IPS DF 6.9 (cell line): ENCODE measurements around the gene RPL14.
A peak's percentile ranks its signal among the peaks of the same experiment; 100 is the strongest.
"Not testable (repeated sequence)": the region's sequence is repeated elsewhere in the genome, so short reads cannot be mapped to it uniquely, and the experiment has no call there.

ENCODE experiments used
- DNase-seq: peaks from one replicate; pipeline ENCODE4 v3.0.0-alpha.2; 2013; ENCODE audit warnings: low read depth, low spot score
- H3K27ac ChIP-seq: one replicate; pipeline ENCODE4 v1.5.1; 2013; ENCODE audit warnings: low read length, control low read depth
- H3K27me3 ChIP-seq: 2 replicates; pipeline ENCODE4 v1.6.1; 2013; ENCODE audit warnings: mild to moderate bottlenecking, low read length; ENCODE audit not compliant: control insufficient read depth, insufficient read depth
- H3K36me3 ChIP-seq: 2 replicates; pipeline ENCODE4 v1.6.1; 2013; ENCODE audit warnings: low read length; ENCODE audit not compliant: control insufficient read depth, insufficient read depth
- H3K4me1 ChIP-seq: 2 replicates; pipeline ENCODE4 v1.6.1; 2013; ENCODE audit warnings: low read length; ENCODE audit not compliant: control insufficient read depth, insufficient read depth
- H3K4me3 ChIP-seq: 2 replicates; pipeline ENCODE4 v1.5.1; 2013; ENCODE audit warnings: mild to moderate bottlenecking, low read length
- H3K9me3 ChIP-seq: 2 replicates; pipeline ENCODE4 v1.6.1; 2013; ENCODE audit warnings: low read length, inconsistent platforms; ENCODE audit not compliant: control insufficient read depth, insufficient read depth
- WGBS: extraction: QIAGEN DNeasy Blood & Tissue Kit; methylation state at CpG from one replicate; pipeline ENCODE4 v1.1.7; 2013; ENCODE audit warnings: mixed read lengths, missing lambda C conversion rate; ENCODE audit not compliant: insufficient read length, insufficient coverage; 5-methylcytosine and 5-hydroxymethylcytosine counted together

RPL14 gene

GRCh38 chr3:40450438-40450837 lies 6.7 kb upstream of the RPL14 start:
- no peaks in the 10 kb centered on the region for H3K27me3 ChIP-seq
- H3K27ac ChIP-seq = no peak overlapping the region
- no CpG with 5 or more reads among the region's 2 CpGs for WGBS
- H3K4me1 ChIP-seq = no peaks in the 10 kb centered on the region
- no peak for DNase-seq
- H3K9me3 ChIP-seq = no peaks in the 10 kb centered on the region
- no peak overlapping the region for H3K4me3 ChIP-seq
- no peaks in the 10 kb centered on the region for H3K36me3 ChIP-seq

GRCh38 chr3:40451551-40451950 lies 5.6 kb upstream of the RPL14 start:
- Histone ChIP-seq H3K4me3 (no peak overlapping the region), H3K27me3 (no peaks in the 10 kb centered on the region), H3K4me1 (no peaks in the 10 kb centered on the region), H3K36me3 (no peaks in the 10 kb centered on the region), H3K27ac (no peak overlapping the region), H3K9me3 (no peaks in the 10 kb centered on the region)
- no peak for DNase-seq

DNA sequence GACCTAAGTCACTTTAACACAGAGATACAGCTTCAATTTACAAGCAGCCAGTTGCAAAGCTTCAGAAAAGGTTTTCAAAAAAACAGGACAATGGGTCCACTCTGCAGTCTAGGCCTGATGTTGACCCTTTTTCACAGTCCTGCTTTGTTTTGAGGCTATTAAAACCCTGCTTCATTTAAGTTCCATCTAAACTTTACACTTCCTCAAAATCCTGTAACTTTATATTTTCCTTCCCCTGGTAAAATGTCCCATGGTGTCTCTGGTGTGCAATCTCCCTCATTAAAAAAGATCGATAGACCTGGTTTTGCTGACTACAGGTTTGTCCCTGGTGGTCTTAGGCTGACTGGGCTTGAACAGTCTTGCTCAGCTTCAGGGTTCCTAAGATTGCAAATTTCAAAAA lies 5.1 kb upstream of the RPL14 start:
- Histone ChIP-seq H3K36me3 (no peaks in the 10 kb centered on the region), H3K9me3 (no peaks in the 10 kb centered on the region), H3K27ac (no peak overlapping the region), H3K4me1 (no peaks in the 10 kb centered on the region), H3K27me3 (no peaks in the 10 kb centered on the region), H3K4me3 (no peak overlapping the region; the same call in 1 of the 2 replicates)
- WGBS = no CpG with 5 or more reads among the region's 1 CpG
- no peak for DNase-seq

GRCh38 chr3:40452562-40452875 lies 4.6 kb upstream of the RPL14 start:
- WGBS = no CpG with 5 or more reads among the region's 7 CpGs
- DNase-seq = no peak
- H3K36me3 ChIP-seq = no peaks in the 10 kb centered on the region
- no peaks in the 10 kb centered on the region for H3K9me3 ChIP-seq
- no peaks in the 10 kb centered on the region for H3K27me3 ChIP-seq
- H3K4me1 ChIP-seq = no peaks in the 10 kb centered on the region
- H3K4me3 ChIP-seq = peak overlapping the region; percentile 42; the same call in 1 of the 2 replicates
- H3K27ac ChIP-seq = no peak overlapping the region

GRCh38 chr3:40452876-40453730 lies 4.0 kb upstream of the RPL14 start:
- H3K4me1 ChIP-seq = no peaks in the 10 kb centered on the region
- H3K36me3 ChIP-seq = no peaks in the 10 kb centered on the region; the same call in 1 of the 2 replicates
- DNase-seq = peak; percentile 97
- peak overlapping the region; percentile 46; the same call in 1 of the 2 replicates for H3K4me3 ChIP-seq
- WGBS = no CpG with 5 or more reads among the region's 41 CpGs
- no peak overlapping the region for H3K27ac ChIP-seq
- no peaks in the 10 kb centered on the region for H3K27me3 ChIP-seq
- no peaks in the 10 kb centered on the region for H3K9me3 ChIP-seq

GRCh38 chr3:40453933-40454332 lies 3.2 kb upstream of the RPL14 start:
- Histone ChIP-seq H3K4me3 (no peak overlapping the region), H3K27me3 (no peaks in the 10 kb centered on the region), H3K27ac (no peak overlapping the region), H3K36me3 (peaks cover 5% of the 10 kb centered on the region; the same call in 1 of the 2 replicates), H3K9me3 (no peaks in the 10 kb centered on the region), H3K4me1 (no peaks in the 10 kb centered on the region)
- no CpG with 5 or more reads among the region's 6 CpGs for WGBS
- no peak for DNase-seq

- Histone ChIP-seq H3K27ac (no peak overlapping the region), H3K4me1 (no peaks in the 10 kb centered on the region), H3K9me3 (no peaks in the 10 kb centered on the region), H3K27me3 (no peaks in the 10 kb centered on the region), H3K36me3 (peaks cover 7% of the 10 kb centered on the region; the same call in 1 of the 2 replicates), H3K4me3 (no peak overlapping the region)
- DNase-seq = no peak
- WGBS = no CpG with 5 or more reads among the region's 4 CpGs
These were observed 1.8 kb upstream of the RPL14 start for GRCh38 chr3:40455328-40455727.

GRCh38 chr3:40456279-40456939 lies 730 bp upstream of the RPL14 start:
- Histone ChIP-seq H3K27me3 (no peaks in the 10 kb centered on the region), H3K27ac (no peak overlapping the region), H3K9me3 (no peaks in the 10 kb centered on the region), H3K4me1 (no peaks in the 10 kb centered on the region), H3K36me3 (peaks cover 7% of the 10 kb centered on the region; the same call in 1 of the 2 replicates), H3K4me3 (peak overlapping the region; percentile 81; the same call in 1 of the 2 replicates)
- DNase-seq = no peak
- WGBS = no CpG with 5 or more reads among the region's 29 CpGs

DNA sequence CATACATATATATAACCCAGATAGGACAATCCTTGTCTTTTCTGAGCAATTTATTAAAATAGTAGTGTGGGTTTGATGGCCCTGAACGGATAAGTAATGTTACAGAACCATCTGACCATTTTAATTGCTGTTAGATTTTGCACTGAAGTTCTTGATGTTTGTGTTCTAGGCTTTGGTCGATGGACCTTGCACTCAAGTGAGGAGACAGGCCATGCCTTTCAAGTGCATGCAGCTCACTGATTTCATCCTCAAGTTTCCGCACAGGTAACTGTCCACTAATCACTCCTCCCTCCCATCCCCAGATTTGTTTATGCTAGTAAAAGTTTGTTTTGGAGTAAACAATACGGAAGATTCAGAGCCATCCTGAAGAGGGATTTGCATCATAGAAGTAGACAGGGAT lies 1.3 kb downstream of the RPL14 start:
- DNase-seq = no peak
- Histone ChIP-seq H3K4me3 (no peak overlapping the region; the same call in 1 of the 2 replicates), H3K9me3 (no peaks in the 10 kb centered on the region), H3K36me3 (peaks cover 7% of the 10 kb centered on the region; the same call in 1 of the 2 replicates), H3K4me1 (no peaks in the 10 kb centered on the region), H3K27ac (no peak overlapping the region), H3K27me3 (no peaks in the 10 kb centered on the region)
- no CpG with 5 or more reads among the region's 4 CpGs for WGBS

DNA sequence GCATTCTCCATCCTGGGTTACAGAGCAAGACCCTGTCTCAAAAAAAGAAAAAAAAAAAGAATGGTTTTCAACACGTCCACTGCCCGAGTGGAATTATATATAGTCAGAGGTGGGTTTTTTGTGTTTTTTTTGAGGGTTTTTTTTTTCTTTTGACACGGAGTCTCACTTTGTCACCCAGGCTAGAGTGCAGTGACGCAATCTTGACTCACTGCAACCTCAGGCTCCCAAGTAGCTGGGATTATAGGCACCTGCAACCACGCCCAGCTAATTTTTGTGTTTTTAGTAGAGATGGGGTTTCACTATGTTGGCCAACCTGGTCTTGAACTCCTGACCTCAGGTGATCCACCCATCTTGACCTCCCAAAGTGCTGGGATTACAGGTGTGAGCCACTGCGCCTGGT lies 3.3 kb downstream of the RPL14 start:
- H3K36me3 ChIP-seq, H3K4me3 ChIP-seq, DNase-seq, H3K9me3 ChIP-seq, H3K4me1 ChIP-seq, H3K27me3 ChIP-seq, H3K27ac ChIP-seq: not testable (repeated sequence)
- WGBS = no CpG with 5 or more reads among the region's 6 CpGs
